GM19351 (cell line): ENCODE measurements around the gene ATP13A1.
A peak's percentile ranks its signal among the peaks of the same experiment; 100 is the strongest.
"Not testable (repeated sequence)": the region's sequence is repeated elsewhere in the genome, so short reads cannot be mapped to it uniquely, and the experiment has no call there.

ENCODE experiments used
- ATAC-seq: cut with Tn5 transposase; IDR thresholded peaks from one replicate; pipeline ENCODE4 v1.9.1; 2021; ENCODE audit warnings: mild to moderate bottlenecking, moderate library complexity; ENCODE audit not compliant: unreplicated experiment

Gene ATP13A1

DNA sequence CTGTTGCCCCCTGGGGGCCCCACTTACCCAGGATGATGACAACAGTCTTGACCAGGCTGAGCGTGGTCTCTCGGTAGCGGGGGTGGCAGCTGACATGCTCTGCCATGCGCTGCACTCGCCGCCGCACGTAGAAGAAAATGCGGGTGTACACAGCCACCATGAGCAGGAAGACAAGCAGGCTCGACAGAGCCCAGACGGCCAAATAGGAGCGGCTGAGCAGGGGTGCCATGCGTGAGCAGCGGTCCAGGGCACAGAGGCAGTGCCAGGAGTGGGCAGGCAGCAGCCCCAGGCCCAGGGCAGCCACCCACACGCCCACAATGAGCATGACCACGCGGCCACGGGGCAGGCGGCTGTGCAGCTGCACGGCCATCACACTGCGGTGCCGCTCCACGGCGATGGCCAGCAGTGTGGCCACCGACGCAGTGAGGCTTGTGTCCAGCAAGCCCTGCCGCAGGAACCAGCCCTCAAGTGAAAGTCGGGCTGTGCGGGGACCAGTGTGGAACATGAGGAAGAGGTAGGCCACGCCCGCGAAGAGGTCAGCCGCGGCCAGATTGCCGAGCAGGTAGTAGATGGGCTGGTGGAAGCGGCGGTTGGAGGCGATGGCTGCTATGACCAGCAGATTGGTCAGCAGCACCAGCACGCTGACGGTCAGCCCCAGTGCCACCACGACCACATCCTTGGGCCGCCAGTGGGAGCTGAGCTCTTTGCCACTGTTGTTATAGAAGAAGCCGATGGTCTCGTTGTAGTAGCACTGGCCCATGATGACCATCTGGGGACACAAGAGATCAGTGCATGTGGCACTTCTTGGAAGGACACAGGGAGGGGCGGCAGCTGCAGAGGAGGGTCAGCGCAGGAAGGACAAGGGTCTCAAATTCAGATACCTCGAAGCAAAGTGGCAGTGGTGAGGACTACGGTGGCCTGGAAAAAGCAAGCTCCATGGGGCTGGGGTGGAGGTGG, 36.7 kb downstream of the ATP13A1 start:
- ATAC-seq = no peak

DNA sequence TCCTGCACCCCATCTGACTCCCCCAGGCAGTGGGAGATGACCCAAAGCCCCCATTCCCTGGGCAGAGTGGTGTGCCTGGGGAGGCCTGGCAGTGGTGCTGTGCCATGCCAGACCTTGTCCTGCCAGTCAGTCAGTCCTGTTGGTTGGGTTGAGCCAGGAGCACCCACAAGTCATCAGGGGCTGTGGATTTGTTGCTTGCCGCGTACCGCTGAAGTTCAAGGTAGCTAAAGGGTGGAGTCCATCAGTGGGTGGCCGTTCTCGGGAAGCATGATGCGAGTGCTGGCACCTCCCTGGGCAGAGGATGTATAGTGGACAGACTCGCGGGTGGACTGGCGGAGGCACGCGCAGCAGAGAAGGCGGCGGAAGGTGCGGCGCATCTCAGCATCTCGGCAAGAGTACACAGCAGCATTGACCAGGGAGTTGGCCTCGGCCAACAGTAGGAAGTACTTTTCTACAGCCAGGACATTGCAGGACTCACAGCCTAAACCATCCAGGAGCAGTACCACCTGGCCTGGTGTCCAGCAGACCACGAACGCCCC, 39.4 kb downstream of the ATP13A1 start:
- no peak for ATAC-seq

DNA sequence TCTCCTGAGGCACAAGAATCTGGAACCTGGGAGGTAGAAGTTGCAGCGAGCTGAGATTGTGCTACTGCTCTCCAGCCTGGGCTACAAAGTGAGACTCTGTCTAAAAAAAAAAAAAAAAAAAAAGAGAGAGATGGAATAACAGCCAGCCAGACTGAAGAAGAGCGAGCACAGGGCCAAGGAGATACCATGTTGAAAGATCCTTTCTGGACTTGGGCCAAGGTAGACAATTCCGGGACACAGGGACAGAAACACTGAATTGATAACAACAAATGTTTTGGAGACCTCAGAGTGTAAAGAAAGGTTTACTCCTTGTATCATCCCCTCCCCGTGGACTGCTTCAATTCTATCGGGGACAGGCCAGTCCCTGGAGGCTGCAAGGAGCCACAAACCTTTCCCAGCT, 40.1 kb downstream of the ATP13A1 start:
- no peak for ATAC-seq

DNA sequence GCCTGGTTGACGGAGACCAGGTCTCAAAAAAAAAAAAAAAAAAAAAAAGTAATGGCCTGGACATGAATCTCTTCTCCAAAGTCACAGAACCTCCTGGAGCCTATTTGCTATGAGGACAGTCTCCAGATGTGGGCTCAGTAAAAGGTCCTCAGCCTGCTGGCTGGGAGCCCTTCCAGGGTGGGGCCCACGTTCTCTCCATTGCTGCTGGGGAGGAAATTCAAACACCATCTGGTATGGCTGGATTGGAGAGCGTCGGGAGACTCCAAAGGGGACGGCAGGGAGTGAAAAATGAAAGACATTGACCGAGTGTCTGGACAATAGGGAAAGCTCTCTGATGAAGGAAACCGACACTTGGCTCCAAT, 43.6 kb downstream of the ATP13A1 start:
- no peak for ATAC-seq

DNA sequence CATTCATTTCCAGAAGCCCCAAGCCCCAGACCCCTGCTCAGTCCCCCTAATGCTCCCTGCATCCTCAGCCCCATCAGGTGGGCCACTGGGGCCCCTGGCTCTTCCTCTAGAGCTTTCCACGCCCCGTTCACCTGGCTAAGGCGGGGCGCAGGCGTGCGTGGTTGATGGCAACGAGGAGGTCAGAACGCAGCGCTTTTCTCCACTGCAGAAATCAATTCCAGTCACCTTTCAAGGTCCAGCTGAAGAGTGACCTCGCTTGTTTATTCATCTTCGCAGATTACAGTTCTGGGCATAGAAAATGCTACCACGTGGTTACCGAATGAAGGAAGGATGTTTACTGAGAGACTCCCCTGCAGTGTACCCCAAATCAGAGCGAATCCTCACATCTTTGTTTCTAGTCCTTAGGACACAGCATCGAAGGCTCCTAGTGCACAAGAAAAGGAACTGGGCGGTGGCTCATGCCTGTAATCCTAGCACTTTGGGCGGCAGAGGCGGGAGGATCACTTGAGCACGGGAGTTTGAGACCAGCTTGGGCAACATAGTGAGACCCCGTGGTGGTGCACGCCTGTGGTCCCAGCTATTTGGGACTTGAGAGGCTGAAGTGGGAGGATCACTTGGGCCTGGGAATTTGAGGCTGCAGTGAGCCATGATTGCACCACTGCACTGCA, 44.2 kb downstream of the ATP13A1 start:
- ATAC-seq = no peak

DNA sequence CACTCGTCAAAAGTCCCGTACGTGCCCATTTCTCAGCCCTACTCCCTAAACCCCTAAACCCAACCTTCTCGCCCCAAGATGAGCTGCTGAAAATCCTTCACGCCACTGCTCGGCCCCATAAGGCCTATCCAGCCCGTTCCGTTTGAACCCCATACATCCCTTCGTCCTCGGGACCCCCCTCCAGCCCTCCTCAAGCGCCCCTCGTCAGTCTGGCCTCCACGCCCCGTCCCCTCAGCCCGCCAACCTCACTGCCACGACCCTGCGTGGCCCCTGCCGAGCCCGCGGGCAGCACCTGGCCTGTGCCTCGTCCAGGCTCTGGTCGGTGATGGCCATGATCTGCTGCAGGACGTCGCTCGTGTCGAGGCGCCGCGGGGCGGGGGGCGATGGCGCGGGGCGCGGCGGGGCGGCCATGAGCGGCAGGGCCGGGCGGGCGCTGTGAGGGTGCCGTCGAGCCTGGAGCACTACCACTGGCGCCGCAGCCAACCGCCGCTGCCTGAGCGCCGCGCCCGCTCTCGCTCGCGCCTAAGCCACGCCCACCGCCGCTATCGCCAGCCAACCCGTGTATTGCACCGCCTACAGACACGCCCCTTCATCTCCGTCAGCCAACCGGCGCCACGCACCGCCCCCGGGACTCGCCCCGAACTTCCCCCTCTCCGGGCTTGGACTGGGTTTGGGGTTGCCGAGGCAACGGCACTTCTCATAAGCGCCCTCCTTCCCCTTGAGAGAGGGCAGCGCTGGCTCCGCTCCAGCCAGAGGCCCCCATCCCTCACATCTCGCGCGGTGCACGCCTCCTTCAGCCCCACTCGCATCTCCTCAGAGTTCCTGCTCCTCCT, 45.0 kb downstream of the ATP13A1 start, which contains the start of gene PBX4:
PBX4 (minus strand) TSS at position 469 of the 833 bp plus-strand sequence; CDS start at position 411, 58 bp downstream.
- ATAC-seq = peak; percentile 94

DNA sequence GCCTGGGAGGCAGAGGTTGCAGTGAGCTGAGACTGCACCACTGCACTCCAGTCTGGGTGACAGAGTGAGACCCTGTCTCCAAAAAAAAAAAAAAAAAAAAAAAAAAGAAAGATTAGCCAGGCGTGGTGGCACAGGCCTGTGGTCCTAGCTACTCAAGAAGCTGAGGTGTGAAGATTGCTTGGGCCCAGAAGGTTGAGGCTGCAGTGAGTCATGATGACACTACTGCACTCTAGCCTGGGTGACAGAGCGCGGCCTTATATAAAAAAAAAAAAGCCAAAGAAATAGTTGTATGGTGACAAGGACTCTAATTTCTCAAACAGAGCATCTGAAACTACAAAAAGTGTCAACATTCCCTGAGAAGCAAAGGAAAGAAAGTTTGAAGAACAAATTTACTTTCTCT, 48.4 kb downstream of the ATP13A1 start:
- no peak for ATAC-seq

DNA sequence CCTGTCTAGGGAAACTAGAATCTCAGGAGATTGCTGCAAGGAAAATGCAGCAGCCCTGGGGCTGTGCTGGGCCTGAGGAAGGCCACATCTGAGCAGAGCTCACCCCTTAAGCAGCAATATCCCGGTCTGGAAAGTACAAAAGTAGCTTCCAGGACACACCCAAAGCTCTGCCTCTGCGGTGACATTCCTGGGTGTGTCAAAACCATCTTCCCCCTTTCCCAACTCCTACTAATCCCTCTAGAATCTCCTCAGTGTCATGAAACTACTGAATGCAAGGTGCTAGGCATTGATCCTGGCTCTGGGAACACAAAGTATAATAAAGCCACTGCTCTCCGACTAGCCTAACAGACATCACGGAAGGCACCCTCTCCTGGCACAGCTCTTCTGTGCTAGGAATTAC, 50.0 kb downstream of the ATP13A1 start:
- ATAC-seq = no peak

DNA sequence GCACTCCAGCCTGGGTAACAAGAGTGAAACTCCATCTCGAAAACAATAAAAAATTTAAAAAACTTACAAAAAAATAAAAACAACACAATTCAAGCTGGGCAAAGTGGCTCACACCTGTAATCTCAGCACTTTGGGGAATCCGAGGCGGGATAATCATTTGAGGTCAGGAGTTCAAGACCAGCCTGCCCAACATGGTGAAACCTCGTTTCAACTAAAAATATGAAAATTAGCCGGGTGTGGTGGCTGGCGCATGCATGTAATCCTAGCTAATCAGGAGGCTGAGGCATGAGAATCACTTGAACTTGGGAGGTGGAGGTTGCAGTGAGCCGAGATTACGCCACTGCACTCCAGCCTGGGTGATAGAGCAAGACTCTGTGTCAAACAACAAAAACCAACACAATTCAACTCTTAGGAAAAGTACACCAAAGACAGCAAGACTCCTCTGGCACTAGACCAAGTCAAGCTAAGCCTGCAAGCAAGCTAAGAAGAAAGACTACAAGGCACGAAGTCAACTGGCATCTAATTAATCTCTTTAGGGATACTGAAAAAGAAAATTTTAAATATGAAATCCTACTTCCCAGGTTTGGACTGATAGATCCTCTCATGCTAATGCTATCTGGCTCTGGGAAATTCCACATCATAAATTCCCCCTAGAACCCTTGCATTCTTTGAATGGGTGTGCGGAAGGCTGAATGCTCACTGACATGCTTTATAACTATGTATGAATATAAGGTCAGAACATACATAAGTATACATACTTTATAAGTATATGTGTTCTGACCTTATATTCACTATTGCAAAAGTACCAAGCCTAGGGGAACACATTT, 52.9 kb downstream of the ATP13A1 start:
- ATAC-seq = no peak

DNA sequence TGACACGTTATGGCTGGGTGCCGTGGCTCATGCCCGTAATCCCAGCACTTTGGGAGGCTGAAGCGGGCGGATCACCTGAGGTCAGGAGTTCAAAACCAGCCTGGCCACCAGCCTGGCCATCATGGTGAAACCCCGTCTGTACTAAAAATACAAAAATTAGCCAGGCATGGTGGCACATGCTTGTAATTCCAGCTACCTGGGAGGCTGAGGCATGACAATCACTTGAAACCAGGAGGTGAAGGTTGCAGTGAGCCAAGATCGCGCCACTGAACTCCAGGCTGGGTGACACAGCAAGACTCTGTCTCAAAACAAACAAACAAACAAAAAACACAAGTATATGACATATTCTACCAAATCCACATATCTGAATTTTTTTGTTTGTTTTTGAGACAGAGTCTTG, 56.8 kb downstream of the ATP13A1 start:
- ATAC-seq = not testable (repeated sequence)

DNA sequence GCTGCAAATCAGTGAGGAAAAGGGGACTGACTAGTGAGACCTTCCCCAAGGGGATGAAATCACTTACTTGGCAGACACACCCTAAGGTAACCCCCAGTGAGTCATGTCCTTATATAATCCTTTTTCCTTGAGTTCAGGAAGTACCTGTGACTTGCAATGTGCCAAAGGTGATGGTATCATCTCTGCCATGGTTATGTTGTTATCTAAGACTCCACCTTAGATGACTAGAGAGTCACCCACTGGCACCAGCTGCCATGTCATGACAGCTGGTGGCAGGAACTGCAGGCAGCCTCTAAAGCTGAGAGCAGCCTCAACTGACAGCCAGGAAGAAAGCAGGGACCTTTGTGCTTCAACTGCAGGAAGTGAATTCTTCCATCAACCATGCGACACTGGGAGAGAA, 57.5 kb downstream of the ATP13A1 start:
- ATAC-seq = no peak

DNA sequence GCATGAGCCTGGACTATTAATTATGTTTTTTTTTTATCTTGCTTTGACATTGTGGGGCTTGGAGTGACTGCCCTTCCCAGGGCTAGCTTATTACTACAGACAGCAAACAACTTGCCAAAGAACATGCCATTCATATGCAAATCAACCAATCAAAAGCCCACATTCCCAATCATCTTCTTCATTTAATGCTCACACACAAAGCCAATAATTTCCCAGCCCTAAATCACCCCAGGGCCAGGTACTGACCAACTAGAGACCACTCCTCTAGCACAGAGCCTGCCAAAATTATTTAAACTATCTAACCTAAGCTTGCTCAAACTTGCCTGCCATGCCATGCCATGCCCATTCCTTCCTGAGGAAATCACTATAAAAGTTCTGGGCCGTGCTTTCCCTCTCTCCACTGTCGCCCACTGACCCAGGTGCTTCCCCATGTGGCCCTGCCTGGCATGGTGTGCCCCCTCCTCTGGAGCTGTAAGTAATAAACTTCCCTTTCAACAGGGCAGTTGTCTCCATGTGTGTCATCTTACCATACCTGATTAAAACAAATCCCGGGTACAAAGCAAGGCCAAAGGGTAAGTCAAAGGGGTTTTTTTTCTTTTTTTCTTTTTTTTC, 60.7 kb downstream of the ATP13A1 start:
- no peak for ATAC-seq

DNA sequence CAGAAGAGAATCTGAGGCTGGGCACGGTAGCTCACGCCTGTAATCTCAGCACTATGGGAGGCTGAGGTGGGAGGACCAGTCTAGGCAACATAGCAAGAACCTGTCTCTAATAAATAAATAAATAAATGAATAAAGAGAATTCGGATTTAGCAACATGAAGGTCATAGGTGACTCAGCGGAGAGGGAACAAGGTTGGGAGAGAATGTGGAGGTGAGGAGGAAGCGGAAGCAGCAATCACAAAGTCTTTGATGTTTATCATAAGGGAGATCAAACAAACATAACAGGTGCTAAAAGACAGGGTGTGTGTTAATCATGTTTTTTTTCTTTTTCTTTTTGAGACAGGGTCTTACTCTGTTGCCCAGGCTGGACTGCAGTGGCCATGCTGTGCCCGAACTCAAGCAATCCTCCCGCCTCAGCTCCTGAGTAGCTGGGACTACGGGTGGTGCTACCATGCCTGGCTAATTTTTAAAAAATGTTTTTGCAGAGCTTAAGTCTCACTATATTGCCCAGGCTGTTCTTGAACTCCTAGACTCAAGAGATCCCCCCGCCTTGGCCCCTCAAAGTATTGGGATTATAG, 61.3 kb downstream of the ATP13A1 start:
- ATAC-seq = no peak

DNA sequence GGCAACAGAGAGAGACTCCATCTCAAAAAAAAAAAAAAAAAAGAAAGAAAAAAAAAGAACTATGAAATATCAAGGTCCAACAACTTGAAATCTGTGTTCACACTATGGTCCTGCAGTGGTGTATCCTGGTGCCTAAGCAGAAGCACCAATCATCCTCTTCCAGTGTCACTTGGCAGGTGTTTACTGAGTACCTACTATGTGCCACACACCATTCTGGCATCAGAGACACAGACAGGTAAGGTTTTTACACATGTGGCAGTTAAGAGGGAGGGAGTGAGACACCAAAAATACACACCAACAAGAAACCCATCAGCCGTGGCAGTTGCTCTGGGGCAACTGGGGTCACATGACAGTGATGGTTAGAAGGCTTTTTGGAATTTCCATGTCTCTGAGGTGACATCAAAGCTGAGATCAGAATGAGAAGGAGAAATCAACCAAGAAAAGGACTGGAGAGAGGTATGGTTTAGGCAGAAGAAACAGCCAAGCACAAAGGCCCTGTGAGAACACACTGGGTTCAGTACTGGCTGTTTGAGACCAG, 62.6 kb downstream of the ATP13A1 start:
- no peak for ATAC-seq

DNA sequence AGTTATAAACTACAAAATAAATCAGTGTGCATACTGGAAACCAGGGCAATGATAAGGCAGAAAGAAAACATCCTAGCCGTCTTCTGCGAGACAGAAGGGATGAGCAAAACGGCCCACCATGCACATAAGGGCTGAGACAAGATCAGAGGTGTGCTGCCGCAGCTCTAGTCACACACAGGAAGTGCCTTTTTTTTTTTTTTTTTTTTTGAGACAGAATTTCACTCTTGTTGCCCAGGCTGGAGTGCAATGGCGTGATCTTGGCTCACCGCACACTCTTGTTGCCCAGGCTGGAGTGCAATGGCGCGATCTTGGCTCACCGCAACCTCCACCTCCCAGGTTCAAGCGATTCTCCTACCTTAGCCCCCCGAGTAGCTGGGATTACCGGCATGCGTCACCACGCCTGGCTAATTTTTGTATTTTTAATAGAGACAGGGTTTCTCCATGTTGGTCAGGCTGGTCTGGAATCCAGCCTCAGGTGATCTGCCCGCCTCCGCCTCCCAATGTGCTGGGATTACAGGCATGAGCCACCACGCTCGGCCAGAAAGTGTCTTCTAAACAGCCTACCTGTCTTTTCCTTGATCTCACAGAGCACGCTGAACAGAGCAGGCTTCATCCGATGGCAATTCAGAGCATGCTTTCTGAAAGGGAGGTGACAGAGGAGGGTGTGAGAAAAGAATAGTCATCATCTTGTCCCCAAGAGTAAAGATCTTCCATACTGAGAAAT, 64.6 kb downstream of the ATP13A1 start:
- not testable (repeated sequence) for ATAC-seq

DNA sequence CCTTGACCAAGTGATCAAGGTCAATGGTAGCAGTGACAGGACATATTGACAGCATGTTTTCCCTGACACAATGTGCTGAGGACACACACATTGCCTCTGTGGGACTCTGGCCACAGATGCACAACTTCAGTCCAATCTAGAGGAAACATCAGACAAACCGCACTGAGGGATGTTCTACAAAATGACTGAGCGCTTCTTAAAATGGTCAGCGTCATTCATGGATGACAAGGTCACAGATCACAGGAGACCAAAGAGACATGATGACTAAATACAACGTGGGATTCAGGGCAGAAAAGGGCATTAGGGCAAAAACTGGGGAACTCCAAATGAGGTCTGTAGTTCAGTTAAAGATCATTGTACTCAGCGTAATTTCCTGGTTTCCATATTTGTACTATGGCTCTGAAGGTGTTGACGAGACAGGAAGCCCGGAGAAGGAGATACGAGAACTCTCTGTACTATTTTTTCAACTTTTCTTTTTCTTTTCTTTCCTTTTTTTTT, 65.6 kb downstream of the ATP13A1 start:
- ATAC-seq = peak; percentile 69
